HG03439 (cell line): ENCODE measurements around the gene UNK.
A peak's percentile ranks its signal among the peaks of the same experiment; 100 is the strongest.
"Not testable (repeated sequence)": the region's sequence is repeated elsewhere in the genome, so short reads cannot be mapped to it uniquely, and the experiment has no call there.

Experiments
- ATAC-seq: cut with Tn5 transposase; IDR thresholded peaks from one replicate; pipeline ENCODE4 v1.9.1; 2021; ENCODE audit warnings: mild to moderate bottlenecking, moderate library complexity; ENCODE audit not compliant: unreplicated experiment

The UNK gene

DNA sequence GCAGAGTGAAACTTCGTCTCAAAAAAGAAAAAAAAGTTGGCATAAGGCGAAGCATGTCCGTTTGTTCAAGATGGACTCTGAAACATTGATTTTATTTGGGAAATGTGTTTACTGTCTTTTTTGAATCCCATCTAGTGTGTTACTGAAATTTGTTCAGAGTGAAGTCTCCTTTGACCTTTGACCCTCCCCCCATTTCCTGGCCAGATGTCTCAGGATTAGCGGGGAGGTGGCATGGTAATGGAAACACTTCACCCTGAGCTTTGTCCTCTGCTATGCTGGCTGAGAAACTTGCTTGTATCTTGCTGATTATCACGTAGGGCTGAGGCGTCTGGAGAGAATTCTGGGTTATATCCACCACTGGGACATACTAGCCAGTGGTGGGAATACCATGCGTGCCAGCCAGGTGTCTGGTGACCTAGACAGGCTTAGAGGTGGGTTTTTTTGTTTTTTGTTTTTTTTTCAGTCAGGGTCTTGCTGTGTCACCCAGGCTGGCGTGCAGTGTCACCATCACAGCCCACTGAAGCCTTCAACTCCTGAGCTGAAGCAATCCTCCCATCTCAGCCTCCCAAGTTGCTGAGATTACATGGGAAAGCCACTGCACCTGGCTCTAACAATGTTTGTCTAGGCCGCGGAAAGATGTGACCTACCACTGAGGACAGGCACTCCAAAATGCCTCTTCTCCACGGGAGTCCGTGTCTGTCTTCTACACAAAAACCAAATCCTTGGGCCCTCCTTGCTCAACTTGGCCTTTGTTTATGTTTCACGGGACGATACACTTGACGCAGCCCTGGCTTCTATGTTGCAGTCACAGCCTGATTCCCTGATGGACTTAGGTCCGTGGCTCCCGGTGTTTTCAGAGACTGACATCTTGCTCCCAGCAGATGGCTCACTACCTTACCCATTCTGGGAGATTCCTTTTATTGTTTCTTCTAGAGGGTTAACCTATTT, 13.0 kb upstream of the UNK start:
- no peak for ATAC-seq

DNA sequence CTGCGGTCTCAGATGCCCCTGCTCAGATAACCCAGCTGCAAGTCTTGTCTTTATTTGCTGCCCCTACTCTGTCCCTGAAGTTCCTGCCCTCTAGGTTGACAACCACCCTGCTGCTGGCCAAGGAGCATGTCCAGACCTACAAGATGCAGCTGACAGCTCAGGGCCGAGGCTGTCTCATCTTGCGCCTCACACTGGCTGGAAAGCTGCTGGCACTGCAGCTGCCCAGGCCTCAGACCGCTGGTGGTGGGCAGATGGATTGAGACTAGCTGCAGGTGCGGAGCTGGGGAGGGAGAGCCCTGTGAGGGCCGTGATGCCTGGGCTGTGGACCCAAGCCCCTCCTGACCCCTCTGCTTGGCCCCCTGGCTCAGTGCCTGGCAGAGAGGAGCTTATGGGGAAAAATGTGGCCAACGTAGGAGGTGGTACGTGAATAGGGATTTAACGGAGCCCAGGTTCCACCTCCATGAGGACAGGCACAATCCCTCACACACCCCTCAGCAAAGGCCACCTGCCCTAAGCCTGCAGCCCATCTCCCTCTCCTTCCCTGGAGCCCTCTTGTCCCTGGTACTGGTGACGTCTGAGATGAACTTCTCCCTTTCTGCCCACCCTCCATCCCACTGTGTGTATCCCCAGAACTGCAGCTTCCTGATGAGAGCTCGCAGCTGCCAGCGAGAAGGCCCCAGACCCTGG, 11.3 kb upstream of the UNK start:
- no peak for ATAC-seq

DNA sequence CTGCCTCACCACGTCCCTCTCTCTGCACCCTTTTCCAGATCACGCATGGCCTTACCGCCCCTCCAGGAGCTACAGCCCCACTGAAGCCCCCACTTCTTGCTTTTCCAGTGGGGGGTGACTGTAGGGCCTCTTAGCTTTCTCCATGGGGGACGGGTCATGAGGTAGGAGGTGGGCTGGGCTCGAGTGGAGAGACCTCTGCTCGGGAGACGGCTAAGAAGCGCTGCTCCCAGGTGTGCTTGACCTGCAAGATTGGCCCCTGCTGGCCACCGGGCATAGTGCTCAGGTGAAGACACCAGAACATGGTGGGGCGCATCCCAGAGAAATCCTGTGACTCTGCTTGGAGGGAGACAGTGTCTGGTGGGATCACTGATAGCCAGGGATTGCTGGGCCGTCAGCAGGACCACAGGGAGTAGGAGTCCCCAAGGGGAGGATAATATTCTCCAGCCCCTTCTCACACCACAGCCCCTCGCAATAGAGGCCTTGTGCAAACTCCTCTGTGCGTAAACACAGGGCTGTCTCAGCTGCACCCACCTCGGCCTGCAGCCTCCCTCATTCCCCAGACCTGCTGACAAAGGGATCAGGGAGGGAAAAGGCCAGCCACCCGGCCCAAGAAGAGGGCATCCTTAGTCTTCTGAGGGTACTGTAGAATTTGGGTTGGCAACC, 10.7 kb upstream of the UNK start:
- no peak for ATAC-seq

DNA sequence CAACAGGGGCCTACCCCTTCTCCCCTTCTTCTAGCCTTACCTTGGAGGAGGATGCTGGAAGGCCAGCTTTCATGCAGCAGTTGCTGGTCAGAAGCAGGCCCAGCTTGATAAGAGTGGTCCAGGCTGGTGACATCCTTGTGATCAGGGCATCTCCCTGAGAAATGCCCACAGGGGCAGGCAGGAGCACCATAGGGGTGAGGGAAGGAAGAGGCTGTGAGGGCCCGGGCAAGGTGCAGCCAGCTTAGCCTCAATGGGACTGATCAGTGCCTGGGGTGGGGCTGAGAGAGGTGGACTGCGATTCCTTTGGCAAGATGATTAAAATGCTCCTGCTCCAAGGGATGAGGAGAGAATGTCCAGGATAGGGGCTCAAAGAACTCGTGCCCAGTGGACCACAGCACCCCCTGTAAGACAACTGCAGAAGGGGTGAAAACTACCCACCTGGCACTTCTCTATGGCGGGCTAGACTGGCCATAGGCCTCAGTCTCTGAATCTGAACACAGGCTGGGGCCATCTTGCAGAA, 10.1 kb upstream of the UNK start:
- ATAC-seq = no peak

DNA sequence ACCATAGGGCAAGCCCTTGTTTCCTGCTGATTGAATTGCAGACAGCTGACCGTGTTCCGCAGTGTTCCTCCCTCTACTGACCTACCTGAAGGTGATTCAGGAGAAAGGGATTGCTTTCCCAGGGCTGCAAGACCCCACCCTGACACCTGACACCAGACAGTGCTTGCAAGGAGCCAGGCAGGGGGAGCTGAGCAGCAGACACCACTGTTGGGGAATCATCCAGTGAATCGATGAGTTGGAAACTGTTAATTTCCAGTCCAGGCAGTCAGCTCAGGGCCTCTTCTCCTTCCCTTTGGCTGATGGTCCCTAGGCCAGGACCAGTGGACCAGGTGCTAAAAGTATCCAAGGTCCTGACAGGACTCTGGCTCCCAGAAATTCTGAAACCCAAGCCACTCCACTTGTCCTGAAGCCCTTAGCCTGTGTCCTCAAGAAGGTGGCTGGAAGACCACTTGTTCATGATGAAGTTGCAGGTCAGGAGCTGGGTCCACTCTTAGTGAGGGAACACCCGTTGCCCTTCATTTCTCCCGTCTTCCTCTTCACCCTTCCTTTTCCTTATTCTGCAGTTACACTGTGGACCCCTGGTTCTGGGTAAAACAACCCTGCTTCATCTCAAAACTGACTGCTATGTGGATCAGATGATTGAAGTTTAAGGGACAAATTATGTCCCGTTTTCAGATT, 9.5 kb upstream of the UNK start:
- no peak for ATAC-seq

DNA sequence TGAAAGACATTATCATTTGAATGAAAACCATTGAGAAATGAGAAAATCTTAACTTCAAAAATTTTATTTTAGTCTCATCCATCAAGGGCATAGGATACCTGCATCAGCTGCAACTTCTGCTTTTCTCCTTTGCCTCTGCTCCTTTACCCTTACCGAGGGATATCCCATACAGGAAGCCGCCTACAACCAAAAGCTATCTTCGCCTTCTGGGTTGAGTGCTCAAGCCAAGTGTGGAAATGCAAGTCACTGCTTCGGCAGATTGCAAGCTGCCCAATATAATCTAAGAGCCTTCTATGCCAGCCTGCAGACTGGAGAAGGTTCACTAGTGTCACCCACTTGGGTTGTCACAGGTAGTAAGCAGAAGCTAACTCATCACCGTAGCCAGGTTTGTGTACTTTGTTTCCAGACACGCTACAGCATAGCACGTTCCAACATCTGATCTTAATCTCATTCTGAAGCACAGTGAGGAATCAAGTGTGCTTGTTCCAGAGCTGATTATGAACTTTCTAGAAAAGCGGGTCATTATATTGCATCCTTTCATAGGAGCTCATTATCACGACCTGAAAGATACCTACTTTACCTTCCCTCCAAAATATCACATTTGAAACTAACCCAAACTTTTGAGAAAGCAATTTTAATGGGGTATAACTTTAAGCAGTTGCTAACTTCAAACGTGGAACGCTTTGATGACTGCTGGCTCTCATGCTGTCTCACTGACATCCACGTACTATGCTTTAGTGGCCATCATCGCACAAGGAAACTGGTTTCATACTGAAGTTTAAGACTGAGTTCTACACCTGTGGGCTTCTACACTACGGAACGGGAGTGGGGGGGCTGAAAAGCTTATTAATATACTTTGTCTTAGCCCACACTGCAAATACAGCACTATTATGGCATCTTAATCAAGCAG, 8.0 kb upstream of the UNK start:
- ATAC-seq = no peak

DNA sequence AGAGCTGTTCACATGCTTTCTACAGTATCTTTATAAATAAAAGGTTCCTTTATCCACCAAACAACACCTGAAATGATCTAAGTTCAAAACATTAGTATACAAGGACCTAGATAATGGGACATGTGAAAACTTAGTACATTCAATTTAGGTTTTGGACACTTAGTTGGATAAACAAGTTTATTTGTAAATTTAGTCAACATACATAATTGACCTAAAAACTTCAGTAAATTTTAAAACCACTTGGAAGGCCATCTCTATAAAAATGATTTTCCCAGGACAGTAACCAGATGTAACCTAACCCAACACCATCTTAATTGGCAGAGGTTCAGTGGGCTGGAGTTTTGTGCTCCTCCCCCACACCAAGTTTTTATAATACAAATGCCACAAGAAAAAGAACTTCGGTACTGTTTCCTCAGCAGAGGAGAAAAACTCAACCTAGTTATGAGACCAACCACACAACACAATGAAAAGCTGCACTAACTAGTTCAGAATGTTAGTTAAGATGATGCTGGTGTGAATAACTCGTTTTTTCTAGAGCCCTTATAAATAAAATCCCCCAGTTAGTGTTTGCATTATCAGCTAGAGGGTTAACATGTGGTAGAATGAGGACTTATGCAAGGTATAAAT, 7.2 kb upstream of the UNK start:
- no peak for ATAC-seq

DNA sequence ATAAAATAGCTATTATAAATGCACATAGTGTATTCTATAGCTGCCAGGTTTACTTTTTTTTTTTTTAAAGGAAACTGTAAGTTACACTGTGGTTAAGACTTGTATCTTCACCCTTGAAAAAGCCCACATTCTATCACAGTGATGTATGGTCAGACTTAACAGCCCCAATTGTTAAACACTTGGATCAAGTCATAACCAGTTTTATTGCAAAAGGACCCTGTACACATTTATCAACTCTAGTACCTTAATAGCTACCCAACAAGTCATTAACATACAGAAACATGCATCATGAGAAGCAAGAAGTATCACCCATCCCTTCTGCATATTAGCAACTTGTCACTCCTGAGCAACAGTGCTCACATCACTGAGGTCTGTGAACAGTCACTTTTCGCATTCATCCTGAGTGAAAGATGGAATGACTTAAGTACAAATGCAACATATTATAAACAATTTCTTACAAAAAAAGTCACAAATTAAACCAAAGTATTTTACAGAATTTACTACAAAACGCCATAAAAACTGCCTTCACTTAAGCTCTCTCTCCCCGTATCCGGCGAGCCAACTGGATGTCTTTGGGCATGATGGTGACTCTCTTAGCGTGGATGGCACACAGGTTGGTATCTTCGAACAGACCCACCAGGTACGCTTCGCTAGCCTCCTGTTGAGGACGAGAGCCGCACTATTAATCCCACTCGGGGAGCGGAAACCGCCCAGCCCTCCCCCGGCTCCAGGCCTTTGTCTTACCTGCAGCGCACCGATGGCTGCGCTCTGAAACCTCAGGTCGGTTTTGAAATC, 6.3 kb upstream of the UNK start:
- not testable (repeated sequence) for ATAC-seq

DNA sequence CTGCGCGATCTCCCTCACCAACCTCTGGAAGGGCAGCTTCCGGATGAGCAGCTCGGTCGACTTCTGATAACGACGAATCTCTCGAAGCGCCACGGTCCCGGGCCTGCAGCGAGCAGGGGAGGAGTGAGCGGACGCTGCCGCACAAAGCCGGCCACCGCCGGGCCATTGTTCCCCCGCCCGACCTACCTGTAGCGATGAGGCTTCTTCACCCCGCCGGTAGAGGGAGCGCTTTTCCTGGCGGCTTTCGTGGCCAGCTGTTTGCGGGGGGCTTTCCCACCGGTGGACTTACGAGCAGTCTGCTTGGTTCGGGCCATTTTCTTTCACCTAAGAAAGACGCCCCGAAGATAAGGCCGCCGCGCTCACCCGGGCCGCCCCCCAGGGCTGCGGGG, 5.8 kb upstream of the UNK start:
- ATAC-seq = peak; percentile 7

DNA sequence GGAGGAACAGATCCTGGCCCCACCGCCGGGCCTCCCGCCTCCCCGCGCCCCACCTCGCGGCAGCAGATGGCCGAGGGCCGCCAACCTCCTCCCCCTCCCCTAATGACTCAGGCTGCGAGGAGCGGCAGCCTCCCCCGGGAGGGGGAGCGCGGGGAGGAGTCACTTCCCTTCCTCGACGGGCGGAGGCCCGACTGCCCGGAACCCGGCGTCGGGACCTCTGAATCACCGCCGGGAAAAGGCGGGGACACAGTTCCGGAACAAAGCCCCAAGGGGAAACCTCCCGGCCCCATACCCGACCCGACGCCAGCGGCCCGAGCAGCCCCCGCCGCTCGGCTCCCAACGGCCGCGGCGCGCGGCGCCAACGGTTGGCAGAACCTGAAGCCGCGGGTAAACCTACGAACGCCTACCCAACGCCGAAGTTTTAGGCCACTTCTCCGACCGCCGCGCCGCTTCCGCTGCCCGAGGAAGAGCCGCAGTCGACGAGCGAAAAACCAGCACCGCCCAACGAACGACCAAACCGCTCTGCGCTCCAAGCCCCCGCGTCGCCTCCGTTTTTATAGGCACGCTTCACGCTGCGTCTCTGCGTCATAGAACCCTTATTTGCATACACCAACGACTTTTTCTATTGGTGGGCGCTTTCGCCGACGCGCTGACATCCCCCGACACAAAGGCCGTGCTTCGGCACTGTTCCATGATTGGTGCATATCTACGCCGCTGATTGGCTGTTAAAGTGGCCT, 5.2 kb upstream of the UNK start:
- ATAC-seq = peak; percentile 66

DNA sequence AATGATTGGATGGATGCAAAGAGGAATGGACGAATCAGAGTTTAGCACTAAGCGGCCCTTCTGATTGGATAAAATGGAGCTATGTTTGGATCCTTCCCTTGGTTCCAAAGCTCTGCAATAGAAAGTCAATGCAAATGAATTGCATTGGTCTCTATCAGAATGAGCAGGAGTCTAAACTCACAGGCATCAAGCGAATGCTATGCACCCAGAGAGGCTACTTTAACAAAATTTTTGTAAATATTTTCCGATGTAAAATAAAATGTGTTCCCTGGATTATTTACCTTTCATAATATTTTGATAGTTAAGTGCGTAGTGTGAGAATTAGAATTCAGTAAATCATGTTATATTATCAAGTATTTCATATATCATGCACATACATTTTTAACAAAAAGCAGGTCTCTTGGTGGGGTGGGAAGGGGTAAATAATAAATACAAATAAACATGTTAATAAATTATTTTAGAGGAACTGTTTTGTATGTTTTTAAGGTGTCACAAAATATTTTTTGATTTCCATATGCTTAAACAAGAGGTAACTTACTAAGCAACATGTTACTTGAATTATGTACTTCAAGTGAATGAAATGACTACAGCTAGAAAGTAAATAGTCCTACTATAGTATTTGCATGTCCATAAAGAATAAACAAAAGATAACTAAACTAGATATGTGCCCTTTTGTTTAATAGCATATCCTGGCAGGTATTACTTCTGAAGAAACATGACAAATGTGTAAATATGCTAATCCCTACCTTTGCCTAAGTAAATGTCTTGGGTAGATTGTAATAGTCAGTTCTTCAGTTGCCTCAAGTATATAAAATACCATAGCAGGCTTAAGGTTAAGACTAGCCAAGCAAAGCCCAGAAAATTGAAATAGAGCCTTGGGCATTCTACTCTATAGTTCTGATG, 4.4 kb upstream of the UNK start:
- ATAC-seq = no peak

DNA sequence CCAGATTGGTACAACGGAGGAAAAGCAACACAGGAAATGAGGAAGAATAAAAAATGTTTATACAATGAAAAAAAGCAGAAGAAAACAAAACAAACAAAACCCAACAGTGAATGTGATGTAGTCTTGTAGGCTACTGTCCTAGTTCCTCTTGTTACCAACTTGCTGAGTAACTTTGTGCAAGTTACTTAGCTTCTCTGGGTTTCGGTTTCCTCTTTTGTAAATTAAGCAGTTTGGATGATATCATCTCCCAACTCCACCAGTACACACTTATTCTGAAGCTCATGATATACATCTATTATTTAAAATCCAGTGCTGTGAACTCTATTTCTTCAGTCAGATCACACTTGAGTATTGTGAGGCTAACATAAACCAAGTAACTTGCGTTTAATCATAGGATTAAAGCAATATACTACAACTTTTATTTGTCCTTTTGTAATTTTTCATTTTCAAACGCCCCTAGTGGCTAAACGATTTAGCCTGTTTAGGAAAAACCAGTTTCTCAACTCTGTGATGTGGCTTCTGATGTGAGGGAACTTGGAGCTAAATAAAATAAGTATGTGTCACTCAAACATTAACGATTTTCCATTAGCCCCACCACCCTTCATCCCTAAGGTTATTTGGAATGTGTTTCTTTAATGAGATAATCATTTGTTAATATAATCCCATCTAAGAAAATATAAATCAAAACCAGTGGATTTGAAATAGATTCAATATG, 1.4 kb upstream of the UNK start:
- no peak for ATAC-seq

DNA sequence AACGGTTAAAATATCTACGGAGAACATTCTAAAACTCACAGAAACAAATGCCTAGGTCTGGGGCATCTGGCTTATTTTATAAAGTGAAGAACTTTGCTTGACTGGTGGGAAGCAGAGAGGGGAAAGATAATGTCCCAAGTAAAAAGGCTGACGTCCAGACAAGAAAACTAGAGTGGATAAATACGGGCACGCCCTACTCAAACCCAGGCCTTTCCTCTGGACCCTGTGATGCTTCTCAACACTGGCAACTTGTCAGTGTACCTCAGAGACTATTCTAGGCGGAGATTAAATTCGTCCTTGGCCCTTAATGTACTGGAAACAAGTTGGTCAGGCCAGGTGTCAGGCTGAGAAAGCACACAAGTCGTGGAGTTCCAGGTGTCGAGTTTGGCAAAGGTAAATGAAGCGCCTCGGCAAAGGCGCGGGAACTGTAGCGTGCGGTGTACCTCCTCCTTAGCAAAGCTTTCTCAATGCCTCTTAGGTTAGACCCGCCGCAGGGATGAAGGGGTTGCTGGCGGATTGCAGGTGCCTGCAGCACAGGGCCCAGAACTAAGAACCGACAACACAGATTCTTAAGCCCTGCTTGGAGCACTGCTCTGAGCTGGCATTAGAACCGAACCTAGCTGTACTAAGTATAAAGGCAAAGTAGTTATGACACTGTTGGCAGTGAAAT, 668 bp upstream of the UNK start:
- ATAC-seq = peak; percentile 2

DNA sequence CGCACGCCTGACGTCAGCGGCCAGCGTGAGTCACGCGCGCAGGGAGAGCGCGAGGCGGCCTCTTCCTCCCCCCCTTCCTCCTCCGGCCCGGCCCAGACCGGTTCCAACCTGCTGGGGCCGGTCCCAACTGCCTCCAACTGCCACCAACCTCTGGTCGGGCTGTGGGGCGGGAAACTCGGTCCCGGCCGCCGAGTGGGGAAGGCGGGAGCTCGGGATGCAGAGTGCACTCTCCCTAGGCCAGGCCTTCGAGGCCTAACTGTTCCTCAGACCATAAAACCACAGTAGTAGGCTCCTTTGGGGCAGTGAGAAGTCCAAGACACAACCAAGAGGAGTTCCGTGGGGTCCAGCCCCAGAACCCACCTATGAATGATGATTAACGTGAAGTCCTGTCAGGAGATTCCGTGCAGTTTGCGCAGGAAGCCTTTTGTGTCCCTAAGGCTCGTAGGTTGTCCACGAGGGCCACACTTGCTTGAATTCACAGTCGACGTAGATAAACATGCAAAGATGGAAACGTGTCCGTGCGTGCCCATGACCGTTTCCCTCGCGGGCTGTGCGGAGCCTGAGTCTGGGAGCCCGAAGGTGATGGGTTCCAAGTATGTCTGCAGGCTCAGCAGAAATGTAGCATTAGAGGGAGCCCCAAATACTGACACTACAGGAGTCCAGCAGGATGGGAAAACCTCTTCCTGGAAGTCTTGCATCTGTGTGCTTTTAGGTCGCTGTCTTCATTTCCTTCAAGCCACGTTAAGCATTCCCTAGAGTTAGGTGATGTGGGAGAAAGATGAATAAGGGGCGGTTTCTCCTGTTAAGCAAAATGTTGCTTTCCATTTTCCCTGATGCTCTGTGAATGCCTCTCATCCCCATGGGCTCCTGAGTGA, 647 bp downstream of the UNK start:
- peak; percentile 57 for ATAC-seq

DNA sequence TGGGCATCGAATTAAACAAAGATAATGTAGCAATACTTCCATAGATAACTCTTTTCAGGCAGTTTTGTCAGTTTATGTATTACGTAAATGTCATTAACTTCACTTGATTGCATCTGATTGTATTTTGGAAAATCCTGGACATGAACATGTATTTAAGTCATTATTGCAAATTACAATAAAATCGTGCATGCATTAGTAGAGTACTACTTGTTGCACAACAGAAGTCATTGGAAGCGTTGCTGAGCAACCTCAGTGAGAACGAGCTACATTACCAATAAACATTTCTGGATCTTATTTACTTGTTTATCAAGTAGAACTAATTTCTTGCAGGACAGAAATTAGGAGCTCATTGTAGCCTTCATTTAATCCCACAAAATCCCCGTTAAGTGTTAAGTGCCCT, 6.6 kb downstream of the UNK start:
- ATAC-seq = no peak
